Lower leg skin (tissue), 4 donors: ENCODE measurements around the gene JAG2. TPM values are rescaled to one million over a fixed set of nuclear protein-coding genes. Genes with fewer than 3 reads are reported as not detected.

Experiments
- DNase-seq, 2 donors: peaks; one replicate each; pipeline ENCODE4 v3.0.0-alpha.2; 2019; ENCODE audit warnings: low spot score in 2 of 2
- H3K4me3 ChIP-seq: fragments of 200-600 bp; sonication (generic); 2 replicates; pipeline ENCODE4 v1.5.1; 2017; ENCODE audit warnings: mild to moderate bottlenecking, low read depth; ENCODE audit not compliant: poor library complexity, severe bottlenecking
- POLR2A ChIP-seq, 2 donors: fragments of 450-650 bp; IDR thresholded peaks; one replicate each; pipeline ENCODE4 v1.6.1; 2016 to 2017; ENCODE audit warnings: antibody characterized with exemption in 2 of 2, mild to moderate bottlenecking in 1 of 2, moderate library complexity in 1 of 2
- WGBS, 2 donors: methylation state at CpG; one replicate each; pipeline ENCODE4 v1.1.5; 2018; 5-methylcytosine and 5-hydroxymethylcytosine counted together
- intact Hi-C: fragments of 100-400 bp; cut with DNase I; formaldehyde crosslinking; loops from one replicate; pipeline ENCODE4 v1.15.0; 2023; ENCODE audit warnings: low total_unique reads
- total RNA-seq, 4 donors: library from RNA; depleted of rRNA; stranded (reverse); fragments of >200 nt; gene quantifications; one replicate each; pipeline ENCODE4 v1.1.0, GENCODE V29; 2016
- TF ChIP-seq, protein P1 (sequence below), 3 donors: fragments of 450-650 bp; IDR thresholded peaks; one replicate each; pipeline ENCODE4 v1.5.1; 2016; ENCODE audit warnings: antibody characterized with exemption in 3 of 3, mild to moderate bottlenecking in 3 of 3, moderate library complexity in 2 of 3

The JAG2 gene
- total RNA-seq, 4 donors from 2014 or later = 50.4 to 96.1 (median 63.1) TPM

DNA sequence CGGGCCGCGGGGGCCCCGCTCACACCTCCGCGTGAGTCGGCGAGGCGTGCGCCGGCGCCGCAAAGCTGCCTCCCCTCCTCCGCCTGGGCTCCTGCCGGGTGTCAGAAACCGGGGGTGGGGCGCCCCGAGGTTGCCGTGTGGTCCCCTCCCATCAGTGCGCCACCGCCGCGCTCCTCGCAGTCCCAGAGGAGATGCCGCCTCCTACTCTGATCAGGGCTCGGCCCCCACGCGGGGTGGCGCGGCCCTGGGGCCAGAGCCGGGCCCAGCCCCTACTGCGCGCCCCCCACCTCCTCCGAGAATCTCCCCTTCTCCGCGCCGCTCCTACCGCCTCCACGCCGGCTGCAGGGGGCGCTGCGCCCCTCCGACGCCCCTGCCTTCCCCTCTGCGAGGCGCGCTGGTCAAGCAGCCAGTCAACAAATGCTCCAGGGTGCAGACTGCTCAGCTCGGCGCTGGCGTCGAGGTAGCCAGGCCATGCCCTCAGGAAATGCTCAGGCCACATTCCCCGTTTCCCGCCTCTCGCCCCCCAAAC lies 467 bp upstream of the JAG2 start:
- H3K4me3 ChIP-seq = no peak overlapping the region
- 6 to 56% methylated on average over 3 to 50 of the region's 54 CpGs for WGBS, 2 donors
- intact Hi-C loops = loop anchor here (10.0 kb wide), 1 partner anchor 74 kb away; no protein-coding TSS in a partner anchor
- no peak for DNase-seq
- TF ChIP-seq, protein P1, sequence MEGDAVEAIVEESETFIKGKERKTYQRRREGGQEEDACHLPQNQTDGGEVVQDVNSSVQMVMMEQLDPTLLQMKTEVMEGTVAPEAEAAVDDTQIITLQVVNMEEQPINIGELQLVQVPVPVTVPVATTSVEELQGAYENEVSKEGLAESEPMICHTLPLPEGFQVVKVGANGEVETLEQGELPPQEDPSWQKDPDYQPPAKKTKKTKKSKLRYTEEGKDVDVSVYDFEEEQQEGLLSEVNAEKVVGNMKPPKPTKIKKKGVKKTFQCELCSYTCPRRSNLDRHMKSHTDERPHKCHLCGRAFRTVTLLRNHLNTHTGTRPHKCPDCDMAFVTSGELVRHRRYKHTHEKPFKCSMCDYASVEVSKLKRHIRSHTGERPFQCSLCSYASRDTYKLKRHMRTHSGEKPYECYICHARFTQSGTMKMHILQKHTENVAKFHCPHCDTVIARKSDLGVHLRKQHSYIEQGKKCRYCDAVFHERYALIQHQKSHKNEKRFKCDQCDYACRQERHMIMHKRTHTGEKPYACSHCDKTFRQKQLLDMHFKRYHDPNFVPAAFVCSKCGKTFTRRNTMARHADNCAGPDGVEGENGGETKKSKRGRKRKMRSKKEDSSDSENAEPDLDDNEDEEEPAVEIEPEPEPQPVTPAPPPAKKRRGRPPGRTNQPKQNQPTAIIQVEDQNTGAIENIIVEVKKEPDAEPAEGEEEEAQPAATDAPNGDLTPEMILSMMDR (IDR thresholded peaks at IDR 0.05) = no peak
- TF ChIP-seq POLR2A (IDR thresholded peaks at IDR 0.05) = no peak

DNA sequence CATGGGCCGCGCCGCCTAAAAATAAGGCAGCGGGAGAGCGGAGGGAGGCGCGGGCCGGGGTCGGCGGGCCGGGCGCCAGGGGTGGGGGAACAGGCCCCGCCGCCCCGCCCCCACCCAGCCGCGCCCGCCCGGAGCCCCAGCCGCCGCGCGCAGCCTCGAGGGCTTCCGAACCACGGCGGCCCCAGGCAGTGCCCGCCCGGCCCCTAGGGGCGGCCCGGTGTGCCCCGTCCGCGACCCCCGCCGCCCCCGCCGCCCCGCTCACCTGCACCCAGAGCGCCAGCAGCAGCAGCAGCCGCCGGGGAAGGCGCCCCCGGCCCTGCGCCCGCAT lies 519 bp downstream of the JAG2 start:
- WGBS, 2 donors = 0% methylated on average over 17 of the region's 46 CpGs; no CpG with 5 or more reads in 1 of the 2 donors
- peak overlapping the region; percentile 6 for H3K4me3 ChIP-seq
- intact Hi-C loops = loop anchor here (10.0 kb wide), 1 partner anchor 73 kb away; no protein-coding TSS in a partner anchor
- no peak for DNase-seq
- no peak for TF ChIP-seq POLR2A (IDR thresholded peaks at IDR 0.05)
- TF ChIP-seq, protein P1 (IDR thresholded peaks at IDR 0.05) = no peak

DNA sequence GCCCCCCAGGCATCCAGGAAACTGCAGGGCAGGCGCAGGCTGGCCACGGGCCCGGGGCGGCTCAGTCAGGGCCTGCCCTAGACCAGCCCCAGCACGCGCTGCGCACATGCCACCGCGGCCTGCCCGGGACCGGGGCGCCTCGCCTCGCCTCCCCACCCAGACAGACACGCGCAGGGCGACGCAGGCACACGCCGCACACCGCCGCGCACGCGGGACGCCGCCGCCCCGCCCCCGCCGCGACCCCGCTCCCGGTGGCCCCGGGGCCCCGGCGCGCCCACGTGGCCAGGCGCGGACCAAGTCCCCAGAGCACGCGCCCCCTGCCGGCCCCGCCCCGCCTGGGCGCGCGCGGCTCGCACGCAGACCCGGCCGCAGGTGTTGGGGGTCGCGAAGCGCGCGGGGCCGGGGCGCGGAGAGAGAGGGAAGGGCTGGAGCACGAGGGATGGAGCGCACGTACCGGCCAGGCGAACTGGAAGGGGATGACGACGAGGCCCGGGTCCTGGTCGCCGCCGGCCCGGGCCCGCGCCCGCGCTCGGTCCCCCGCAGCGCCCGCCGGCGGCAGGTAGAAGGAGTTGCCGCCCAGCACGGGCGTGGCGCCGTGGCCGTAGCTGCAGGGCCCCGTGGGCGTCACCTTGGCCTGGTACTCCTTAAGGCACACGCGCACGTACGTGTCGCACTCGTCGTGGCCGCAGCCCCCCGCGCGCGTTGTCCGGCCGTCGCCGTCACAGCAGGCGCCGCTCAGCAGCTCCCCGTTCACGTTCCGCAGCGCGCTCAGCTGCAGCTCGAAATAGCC lies 1.1 kb downstream of the JAG2 start:
- TF ChIP-seq, protein P1 (IDR thresholded peaks at IDR 0.05) = no peak
- TF ChIP-seq POLR2A (IDR thresholded peaks at IDR 0.05) = no peak
- H3K4me3 ChIP-seq = peak overlapping the region; percentile 6
- DNase-seq = no peak
- WGBS, 2 donors = 1 to 4% methylated on average over 28 to 97 of the region's 116 CpGs
- intact Hi-C loops = loop anchor here (10.0 kb wide), 1 partner anchor 73 kb away; no protein-coding TSS in a partner anchor

DNA sequence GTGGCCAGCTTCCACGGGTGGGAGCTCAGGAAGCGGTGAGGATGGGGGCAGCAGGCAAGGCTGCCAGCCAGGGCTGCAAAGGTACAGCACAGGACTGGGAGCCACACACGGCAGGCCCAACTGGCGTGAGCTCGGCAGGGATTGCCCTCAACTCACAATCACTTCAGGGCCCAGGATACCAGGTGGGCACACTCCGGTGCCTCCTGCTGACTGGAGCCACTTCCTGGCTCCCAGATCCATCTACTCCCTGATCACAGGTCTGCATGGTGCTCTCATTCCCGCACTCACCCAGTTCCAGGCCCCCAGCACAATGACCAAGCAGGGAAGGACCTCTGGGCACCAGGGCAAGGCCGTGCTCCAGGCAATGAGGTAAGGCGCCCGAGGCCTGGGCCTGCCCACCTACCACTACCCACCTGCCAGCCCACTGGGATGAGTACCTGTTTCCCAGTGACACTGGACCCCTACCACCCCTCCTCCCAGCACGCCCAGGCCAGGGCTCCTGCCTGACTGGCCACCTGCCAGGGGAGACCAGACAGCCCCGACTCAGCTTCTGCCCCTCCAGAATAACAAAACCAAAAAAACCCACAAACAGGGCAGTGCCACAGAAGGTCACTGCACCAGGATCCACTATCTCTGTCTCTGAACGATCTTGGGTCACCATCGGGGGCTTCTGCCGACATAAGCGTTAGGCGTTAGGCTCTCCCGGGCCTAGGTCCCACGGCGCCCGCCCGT lies 1.8 kb downstream of the JAG2 start:
- intact Hi-C loops = loop anchor here (10.0 kb wide), 1 partner anchor 72 kb away; no protein-coding TSS in a partner anchor
- H3K4me3 ChIP-seq = no peak overlapping the region
- 48 to 50% methylated on average over 16 to 19 of the region's 22 CpGs for WGBS, 2 donors
- no peak for DNase-seq
- TF ChIP-seq, protein P1 (IDR thresholded peaks at IDR 0.05) = no peak
- no peak for TF ChIP-seq POLR2A (IDR thresholded peaks at IDR 0.05)

DNA sequence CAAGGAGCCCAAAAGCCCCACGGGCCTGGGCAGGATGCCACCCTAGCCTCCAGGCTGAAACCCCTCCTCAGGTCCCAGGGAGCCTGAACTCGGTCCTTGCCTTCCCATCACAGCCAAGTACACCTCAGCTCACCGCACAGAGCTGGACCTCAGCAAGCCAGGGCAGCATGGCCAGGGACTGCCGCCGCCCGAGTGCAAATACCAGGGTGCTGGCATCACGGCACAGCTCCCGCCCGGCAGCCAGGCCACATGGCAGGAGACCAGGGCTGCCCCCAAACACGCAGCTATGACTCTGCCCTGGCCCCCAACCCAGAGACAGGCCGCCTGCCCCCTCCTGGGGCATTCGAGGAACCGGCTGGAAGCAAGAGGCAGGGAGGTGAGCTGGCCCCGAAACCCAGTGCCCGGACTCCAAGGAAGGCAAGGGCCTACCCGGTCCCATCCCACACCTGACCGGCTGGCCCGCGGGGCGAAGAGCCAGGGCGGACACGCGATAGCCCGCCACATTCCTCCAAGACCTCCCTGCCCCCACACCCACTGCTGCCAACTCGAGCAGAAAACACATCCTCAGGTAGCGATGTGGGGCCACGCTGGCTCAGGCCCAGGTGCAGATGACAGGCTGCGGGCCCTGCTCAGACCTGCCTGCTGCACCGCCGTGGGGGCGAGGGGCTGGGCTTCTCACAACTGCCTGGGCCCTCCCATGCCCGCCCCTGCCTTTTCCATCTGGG lies 2.7 kb downstream of the JAG2 start:
- intact Hi-C loops = loop anchor here (10.0 kb wide), 1 partner anchor 71 kb away; no protein-coding TSS in a partner anchor
- no peak overlapping the region for H3K4me3 ChIP-seq
- no peak for DNase-seq
- WGBS, 2 donors = 45 to 68% methylated on average over 5 to 28 of the region's 32 CpGs
- TF ChIP-seq, protein P1 (IDR thresholded peaks at IDR 0.05) = no peak
- no peak for TF ChIP-seq POLR2A (IDR thresholded peaks at IDR 0.05)
